Measurements from ENCODE around the gene SCN4A.
"Not testable (repeated sequence)": the region's sequence is repeated elsewhere in the genome, so short reads cannot be mapped to it uniquely, and the experiment has no call there.

The SCN4A gene

DNA sequence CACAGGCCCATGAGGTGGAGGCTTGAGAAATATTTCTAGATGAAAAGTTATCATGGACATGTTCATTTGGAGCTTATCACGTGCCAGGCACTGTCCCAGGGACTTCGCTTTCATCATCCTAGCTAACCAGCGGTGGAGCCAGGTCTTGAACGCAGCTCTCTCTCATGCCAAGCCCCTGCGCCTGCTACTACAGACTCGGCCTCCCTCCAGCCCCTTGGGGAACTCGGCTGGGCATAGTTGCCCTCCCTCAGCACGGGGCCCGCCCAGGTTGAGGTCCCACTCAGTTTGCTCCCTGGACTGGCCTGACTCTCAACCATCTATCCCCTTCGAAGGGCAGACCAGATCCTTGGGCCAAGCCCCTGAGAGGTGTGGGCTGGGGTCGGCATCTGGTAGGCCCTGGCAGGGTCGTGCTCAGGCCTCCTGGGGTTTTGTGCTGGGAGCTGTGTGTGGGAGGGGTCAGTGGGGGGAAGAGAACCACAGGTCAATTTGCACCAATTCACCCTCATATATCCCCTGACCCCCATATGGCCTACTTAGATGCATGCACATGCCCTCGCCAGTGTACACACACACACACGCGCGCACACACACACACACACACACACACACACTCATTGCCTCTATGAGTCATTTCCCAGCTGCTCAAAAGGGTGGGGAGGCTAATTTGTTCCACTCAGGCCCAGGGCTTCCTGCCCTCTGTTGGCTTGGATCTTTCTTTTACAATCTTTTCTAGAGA is 12.1 kb upstream of the SCN4A start:
- DNase-seq (ENCODE audit: low read depth in 2 of 2): no peak

DNA sequence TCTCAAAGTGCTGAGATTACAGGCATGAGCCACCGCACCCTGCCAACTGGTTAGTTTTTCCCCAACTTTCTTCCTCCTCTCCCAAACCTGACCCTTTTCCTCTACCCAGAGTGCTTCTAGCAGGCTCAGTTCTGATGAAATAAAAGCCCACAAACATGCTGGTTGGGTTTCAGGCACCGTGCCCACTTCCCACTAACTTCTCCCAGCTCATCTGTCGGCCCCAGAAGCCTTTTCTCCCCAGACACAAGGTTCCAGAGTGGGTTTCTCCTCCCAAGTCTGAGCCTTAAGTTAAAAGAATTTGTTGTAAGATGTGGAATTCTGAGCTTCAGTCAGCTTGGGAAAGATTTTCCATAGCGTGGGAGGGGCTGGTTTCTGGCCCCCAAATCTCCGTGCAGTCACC is 11.5 kb upstream of the SCN4A start:
- DNase-seq (ENCODE audit: low read depth in 2 of 2): no peak

DNA sequence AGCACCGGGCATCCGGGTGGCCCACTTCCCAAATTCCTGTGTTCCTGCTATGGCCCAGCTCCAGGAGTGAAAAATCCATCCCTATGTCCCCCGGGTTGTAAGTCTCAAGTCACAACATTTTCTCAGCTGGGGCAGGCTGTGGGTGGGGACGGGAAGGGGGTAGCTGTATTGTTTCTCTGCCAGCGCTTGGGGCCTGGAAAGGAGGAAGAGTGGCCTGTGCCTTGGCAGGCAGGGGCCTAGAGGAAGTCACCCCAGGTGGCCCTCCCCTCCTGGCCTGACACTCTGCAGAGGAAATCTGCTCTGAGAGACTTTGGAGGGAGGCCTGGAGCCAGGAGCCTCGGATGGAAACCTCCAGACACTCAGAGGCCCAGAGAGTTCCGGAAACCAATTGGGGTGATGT is 10.6 kb upstream of the SCN4A start:
- no peak for DNase-seq (ENCODE audit: low read depth in 2 of 2)

DNA sequence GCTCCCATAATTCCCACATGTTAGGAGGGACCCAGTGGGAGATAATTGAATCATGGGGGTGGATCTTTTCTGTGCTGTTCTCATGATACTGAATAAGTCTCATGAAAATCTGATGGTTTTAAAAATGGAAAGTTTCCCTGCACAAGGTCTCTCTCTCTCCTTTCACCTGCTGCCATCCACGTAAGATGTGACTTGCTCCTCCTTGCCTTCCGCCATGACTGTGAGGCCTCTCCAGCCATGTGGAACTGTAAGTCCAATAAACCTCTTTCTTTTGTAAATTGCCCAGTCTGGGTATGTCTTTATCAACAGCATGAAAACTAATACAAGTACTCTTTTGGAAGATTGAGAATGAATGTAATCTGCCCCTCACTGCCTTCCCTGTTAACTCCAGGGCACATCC is 9.9 kb upstream of the SCN4A start:
- DNase-seq (ENCODE audit: low read depth in 2 of 2): not testable (repeated sequence)

- DNase-seq (ENCODE audit: low read depth in 2 of 2): no peak
Observed at GRCh38 chr17:63978272-63979200, 5.8 kb upstream of the SCN4A start.

DNA sequence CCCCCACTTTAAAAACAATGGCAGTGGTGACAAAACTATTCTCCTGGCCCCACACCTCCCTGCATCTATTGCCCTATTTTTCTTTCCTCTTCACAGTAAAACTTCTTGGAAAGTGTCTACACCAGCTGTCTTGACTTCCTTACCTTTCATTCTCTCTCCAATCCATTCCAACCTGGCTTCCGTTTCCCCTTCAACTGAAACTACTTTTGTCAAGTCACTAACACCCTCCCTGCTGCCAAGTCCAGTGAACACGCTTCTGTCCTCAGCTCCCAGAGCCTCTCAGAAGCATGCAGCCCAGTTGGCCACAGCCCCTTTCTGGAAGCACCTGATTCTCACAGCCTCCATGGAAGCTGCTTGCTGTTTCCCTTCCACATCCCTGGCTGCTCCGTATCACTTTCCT is 4.0 kb upstream of the SCN4A start:
- no peak for DNase-seq (ENCODE audit: low read depth in 2 of 2)

- DNase-seq (ENCODE audit: low read depth in 2 of 2): no peak
Observed at GRCh38 chr17:63975541-63976092, 2.9 kb upstream of the SCN4A start.

DNA sequence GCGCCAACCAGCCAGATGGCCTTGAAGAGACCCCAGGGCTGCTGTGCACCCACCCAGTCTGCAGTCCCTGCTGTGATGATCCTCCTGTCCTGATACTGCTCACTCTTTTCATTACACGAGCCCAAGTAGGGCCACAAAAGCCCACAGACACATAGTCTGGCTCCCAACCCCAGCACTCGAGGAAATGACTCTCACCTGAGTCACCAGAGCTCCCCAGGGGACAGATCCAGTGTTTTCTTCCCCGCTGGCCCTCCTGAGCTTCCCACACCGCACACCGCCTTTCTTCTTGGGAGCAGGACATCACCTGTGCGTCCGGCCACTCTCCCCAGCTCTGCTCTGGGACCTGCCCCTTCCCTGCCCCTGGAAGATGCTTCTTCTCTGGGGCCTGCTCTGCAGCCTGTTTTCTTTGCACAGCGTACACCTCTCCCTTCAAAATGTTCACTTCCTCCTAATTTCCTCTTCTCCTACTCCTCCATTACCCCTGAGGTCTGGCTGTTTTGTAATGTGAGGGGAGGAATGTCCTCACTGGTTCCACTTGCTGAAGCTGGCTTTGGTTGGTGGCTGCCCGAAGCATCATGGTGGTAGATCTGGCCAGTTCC is 2.0 kb upstream of the SCN4A start:
- no peak for DNase-seq (ENCODE audit: low read depth in 2 of 2)

- no peak for DNase-seq (ENCODE audit: low read depth in 2 of 2)
Observed at GRCh38 chr17:63973930-63974593, 1.3 kb upstream of the SCN4A start.

DNA sequence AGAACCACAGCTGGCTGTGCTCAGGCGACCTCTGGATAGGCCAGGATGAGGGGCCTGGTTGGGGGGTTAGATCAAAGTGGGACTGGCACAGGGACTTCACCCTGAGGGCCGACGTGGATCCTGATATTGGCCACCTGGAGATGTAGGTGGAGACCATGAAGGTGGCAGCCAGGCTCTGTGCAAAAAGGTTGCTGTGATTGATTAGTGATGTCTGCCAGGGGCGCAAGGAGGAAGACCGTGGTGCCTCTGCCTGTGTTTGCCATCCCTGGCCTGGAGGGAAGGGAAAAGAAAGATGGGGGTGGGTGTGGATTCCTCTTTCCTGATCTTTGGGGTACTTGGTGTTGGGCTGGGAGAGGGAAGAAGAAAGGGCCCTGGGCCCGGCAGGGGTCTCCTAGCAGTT is 529 bp upstream of the SCN4A start:
- DNase-seq (ENCODE audit: low read depth in 2 of 2): no peak

- DNase-seq (ENCODE audit: low read depth in 2 of 2): no peak
Observed at GRCh38 chr17:63969278-63969677, 3.4 kb downstream of the SCN4A start.

GRCh38 chr17:63967953-63968352 is 4.8 kb downstream of the SCN4A start:
- no peak for DNase-seq (ENCODE audit: low read depth in 2 of 2)

DNA sequence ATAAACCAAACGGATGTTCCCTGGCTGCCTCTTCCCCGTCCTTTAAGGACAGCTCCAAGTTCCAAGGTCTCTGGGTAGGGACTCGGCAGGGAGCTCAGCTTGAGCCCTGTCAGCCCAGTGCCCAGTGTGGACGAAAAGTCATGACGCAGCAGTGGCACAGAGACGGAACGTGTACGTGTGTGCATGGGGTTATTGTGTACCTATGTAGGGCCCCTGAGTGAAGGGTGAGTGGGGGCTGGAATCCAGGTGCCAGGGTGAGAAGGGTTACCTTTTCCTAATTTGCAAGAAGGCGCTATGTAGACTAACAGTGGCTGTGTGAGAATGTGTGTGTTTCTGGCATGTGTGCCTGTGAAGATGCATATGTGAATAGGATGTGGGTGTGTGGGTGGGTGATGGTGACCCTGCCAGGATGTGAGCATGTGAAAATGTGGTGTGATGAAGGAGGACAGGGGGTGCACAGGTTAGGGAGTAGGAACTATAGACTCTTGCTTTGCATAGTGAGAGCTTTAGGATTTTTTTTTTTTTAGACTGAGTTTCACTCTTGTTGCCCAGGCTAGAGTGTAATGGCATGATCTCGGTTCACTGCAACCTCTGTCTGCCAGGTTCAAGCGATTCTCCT is 6.0 kb downstream of the SCN4A start:
- DNase-seq (ENCODE audit: low read depth in 2 of 2): no peak

- DNase-seq (ENCODE audit: low read depth in 2 of 2): no peak
Observed at GRCh38 chr17:63963123-63963522, 9.6 kb downstream of the SCN4A start.

- no peak for DNase-seq (ENCODE audit: low read depth in 2 of 2)
Observed at GRCh38 chr17:63962298-63962744, 10.4 kb downstream of the SCN4A start.

DNA sequence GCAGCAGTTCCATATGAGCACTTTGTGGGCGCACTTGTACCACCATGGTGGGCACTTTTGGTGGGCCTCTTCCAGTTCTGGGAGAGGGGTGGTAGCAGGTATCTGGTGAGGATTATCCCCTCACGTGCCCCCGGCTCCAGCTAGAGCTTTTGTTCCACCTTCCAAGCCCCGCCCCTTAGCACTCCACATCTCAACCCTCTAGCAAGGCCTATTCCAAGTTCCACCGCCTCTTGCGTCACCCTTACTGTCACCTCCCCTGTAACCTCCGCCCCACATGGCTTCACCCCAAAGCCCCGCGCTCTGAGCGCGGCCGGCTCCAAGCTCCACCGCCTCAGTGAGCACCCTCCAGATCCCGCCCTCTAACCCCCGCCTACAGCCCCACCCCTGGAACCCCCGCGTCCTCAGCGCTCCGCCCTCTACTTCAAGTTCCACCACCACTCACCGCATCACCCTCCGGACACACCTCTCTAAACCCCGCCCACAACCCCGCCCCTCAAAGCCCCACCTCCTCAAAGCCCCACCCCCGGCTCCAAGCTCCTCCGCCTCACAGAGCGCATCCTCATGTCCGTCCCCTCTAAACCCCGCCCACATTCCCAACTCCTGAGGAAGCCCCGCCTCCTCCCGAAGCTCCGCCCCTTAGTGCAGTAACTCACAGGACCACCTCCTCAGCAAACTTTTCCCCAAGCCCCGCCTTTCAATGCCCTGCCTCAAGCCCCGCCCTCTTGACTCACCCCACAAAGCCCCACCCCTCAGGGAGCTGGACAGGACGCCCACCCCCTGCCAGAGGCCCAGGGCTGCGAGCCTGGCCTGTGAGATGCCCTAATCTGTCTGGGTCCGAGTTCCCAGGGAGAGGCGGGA is 11.1 kb downstream of the SCN4A start:
- no peak for DNase-seq (ENCODE audit: low read depth in 2 of 2)

- DNase-seq (ENCODE audit: low read depth in 2 of 2): no peak
Observed at GRCh38 chr17:63960430-63960829, 12.3 kb downstream of the SCN4A start.

GRCh38 chr17:63960006-63960405 is 12.7 kb downstream of the SCN4A start:
- DNase-seq (ENCODE audit: low read depth in 2 of 2): no peak

DNA sequence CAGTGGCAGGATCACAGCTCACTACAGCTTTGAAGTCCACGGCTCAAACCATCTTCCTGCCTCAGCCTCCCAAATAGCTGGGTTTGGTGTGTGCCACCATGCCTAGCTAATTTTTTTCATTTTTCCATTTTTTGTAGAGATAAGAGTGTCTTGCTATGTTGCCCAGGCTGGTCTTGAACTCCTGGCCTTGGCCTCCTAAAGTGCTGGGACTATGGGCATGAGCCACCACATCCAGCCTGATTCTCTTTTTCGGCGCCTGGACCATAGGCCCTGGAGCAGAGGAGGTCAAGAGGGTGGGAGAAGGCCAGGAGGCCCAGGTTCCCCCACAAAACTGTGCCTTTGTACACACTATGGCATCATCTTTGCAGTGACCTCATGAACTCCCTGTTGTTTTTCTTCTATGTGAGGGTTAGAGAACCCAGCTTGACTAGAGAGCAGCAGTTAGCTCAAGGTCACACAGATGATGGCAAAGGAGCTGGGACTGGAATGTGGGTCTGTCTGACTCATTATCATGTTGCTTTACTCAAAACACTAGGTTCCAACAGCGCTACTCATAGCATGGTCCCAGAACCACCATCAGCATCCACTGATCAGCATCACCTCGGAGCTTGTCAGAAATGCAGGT is 16.3 kb downstream of the SCN4A start:
- no peak for DNase-seq (ENCODE audit: low read depth in 2 of 2)

- DNase-seq (ENCODE audit: low read depth in 2 of 2): no peak
Observed at GRCh38 chr17:63955791-63956190, 16.9 kb downstream of the SCN4A start.
